ENCODE measurements around the gene AHI1.

- TF ChIP-seq CTCF (IDR thresholded peaks at IDR 0.05) = no peak
- TF ChIP-seq POLR2A (IDR thresholded peaks at IDR 0.05) = no peak
Measured at GRCh38 chr6:135383766-135384165, 113.8 kb downstream of the AHI1 start.

Data from heart left ventricle (tissue), 13 donors.